ENCODE measurements around the gene KHK. TPM values are rescaled to one million over a fixed set of nuclear protein-coding genes. Genes with fewer than 3 reads are reported as not detected.

KHK gene
- total and polyA plus RNA-seq, 9 of the 15 experiments (the other 6 are each of a cell fraction or from before 2014, with no cell fraction given): 1.5 to 10.7 (median 5.2) TPM

- TF ChIP-seq, protein P1, sequence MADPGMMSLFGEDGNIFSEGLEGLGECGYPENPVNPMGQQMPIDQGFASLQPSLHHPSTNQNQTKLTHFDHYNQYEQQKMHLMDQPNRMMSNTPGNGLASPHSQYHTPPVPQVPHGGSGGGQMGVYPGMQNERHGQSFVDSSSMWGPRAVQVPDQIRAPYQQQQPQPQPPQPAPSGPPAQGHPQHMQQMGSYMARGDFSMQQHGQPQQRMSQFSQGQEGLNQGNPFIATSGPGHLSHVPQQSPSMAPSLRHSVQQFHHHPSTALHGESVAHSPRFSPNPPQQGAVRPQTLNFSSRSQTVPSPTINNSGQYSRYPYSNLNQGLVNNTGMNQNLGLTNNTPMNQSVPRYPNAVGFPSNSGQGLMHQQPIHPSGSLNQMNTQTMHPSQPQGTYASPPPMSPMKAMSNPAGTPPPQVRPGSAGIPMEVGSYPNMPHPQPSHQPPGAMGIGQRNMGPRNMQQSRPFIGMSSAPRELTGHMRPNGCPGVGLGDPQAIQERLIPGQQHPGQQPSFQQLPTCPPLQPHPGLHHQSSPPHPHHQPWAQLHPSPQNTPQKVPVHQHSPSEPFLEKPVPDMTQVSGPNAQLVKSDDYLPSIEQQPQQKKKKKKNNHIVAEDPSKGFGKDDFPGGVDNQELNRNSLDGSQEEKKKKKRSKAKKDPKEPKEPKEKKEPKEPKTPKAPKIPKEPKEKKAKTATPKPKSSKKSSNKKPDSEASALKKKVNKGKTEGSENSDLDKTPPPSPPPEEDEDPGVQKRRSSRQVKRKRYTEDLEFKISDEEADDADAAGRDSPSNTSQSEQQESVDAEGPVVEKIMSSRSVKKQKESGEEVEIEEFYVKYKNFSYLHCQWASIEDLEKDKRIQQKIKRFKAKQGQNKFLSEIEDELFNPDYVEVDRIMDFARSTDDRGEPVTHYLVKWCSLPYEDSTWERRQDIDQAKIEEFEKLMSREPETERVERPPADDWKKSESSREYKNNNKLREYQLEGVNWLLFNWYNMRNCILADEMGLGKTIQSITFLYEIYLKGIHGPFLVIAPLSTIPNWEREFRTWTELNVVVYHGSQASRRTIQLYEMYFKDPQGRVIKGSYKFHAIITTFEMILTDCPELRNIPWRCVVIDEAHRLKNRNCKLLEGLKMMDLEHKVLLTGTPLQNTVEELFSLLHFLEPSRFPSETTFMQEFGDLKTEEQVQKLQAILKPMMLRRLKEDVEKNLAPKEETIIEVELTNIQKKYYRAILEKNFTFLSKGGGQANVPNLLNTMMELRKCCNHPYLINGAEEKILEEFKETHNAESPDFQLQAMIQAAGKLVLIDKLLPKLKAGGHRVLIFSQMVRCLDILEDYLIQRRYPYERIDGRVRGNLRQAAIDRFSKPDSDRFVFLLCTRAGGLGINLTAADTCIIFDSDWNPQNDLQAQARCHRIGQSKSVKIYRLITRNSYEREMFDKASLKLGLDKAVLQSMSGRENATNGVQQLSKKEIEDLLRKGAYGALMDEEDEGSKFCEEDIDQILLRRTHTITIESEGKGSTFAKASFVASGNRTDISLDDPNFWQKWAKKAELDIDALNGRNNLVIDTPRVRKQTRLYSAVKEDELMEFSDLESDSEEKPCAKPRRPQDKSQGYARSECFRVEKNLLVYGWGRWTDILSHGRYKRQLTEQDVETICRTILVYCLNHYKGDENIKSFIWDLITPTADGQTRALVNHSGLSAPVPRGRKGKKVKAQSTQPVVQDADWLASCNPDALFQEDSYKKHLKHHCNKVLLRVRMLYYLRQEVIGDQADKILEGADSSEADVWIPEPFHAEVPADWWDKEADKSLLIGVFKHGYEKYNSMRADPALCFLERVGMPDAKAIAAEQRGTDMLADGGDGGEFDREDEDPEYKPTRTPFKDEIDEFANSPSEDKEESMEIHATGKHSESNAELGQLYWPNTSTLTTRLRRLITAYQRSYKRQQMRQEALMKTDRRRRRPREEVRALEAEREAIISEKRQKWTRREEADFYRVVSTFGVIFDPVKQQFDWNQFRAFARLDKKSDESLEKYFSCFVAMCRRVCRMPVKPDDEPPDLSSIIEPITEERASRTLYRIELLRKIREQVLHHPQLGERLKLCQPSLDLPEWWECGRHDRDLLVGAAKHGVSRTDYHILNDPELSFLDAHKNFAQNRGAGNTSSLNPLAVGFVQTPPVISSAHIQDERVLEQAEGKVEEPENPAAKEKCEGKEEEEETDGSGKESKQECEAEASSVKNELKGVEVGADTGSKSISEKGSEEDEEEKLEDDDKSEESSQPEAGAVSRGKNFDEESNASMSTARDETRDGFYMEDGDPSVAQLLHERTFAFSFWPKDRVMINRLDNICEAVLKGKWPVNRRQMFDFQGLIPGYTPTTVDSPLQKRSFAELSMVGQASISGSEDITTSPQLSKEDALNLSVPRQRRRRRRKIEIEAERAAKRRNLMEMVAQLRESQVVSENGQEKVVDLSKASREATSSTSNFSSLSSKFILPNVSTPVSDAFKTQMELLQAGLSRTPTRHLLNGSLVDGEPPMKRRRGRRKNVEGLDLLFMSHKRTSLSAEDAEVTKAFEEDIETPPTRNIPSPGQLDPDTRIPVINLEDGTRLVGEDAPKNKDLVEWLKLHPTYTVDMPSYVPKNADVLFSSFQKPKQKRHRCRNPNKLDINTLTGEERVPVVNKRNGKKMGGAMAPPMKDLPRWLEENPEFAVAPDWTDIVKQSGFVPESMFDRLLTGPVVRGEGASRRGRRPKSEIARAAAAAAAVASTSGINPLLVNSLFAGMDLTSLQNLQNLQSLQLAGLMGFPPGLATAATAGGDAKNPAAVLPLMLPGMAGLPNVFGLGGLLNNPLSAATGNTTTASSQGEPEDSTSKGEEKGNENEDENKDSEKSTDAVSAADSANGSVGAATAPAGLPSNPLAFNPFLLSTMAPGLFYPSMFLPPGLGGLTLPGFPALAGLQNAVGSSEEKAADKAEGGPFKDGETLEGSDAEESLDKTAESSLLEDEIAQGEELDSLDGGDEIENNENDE (IDR thresholded peaks at IDR 0.05; ENCODE audit: low read depth, low read length): no peak
- TF ChIP-seq ZNF184 (CRISPR knock-in tag; IDR thresholded peaks at IDR 0.05): no peak
- TF ChIP-seq GABPA (tag; conservative IDR thresholded peaks at IDR 0.05; ENCODE audit: low read depth): no peak
- no peak for TF ChIP-seq TRIM24 (IDR thresholded peaks at IDR 0.05)
- no peak for TF ChIP-seq ZBTB5 (IDR thresholded peaks at IDR 0.05)
These were observed 15.8 kb upstream of the KHK start (continued) for GRCh38 chr2:27070653-27071276.
